ENCODE data around the gene SCFD2. TPM values are rescaled to one million over a fixed set of nuclear protein-coding genes. Genes with fewer than 3 reads are reported as not detected.

The SCFD2 gene
- total RNA-seq, 4 donors from 2014 or later: 24.7 to 49.2 (median 33.9) TPM

GRCh38 chr4:53026233-53026632, 339.6 kb downstream of the SCFD2 start:
- no peak for DNase-seq (ENCODE audit: low spot score in 2 of 2)
- no peaks in the 10 kb centered on the region for H3K27me3 ChIP-seq
- no peak overlapping the region for H3K4me3 ChIP-seq
- no peak for TF ChIP-seq CTCF (IDR thresholded peaks at IDR 0.05)
- no peaks in the 10 kb centered on the region for H3K36me3 ChIP-seq
- peaks cover 0 to 13% (median 0%) of the 10 kb centered on the region in 4 donors for H3K4me1 ChIP-seq
- no peaks in the 10 kb centered on the region for H3K9me3 ChIP-seq
- H3K27ac ChIP-seq: no peak overlapping the region
- 91 to 95% methylated on average over 2 of the region's 2 CpGs for WGBS, 2 donors

- Histone ChIP-seq H3K4me3 (no peak overlapping the region), H3K9me3 (no peaks in the 10 kb centered on the region), H3K27me3 (no peaks in the 10 kb centered on the region), H3K4me1 (peaks cover 0 to 29% (median 3%) of the 10 kb centered on the region in 4 donors), H3K27ac (no peak overlapping the region), H3K36me3 (no peaks in the 10 kb centered on the region)
- DNase-seq (ENCODE audit: low spot score in 2 of 2): no peak
- TF ChIP-seq CTCF (IDR thresholded peaks at IDR 0.05) (no peak), EP300 (IDR thresholded peaks at IDR 0.05) (no peak), POLR2A (IDR thresholded peaks at IDR 0.05) (no peak)
- WGBS, 2 donors: 88 to 98% methylated on average over 3 of the region's 3 CpGs
Measured at GRCh38 chr4:53023677-53024299, 342.1 kb downstream of the SCFD2 start.

GRCh38 chr4:53022513-53023100, 343.3 kb downstream of the SCFD2 start:
- Histone ChIP-seq H3K9me3 (no peaks in the 10 kb centered on the region), H3K4me3 (no peak overlapping the region), H3K27ac (no peak overlapping the region), H3K36me3 (no peaks in the 10 kb centered on the region), H3K4me1 (peaks cover 0 to 32% (median 3%) of the 10 kb centered on the region in 4 donors), H3K27me3 (no peaks in the 10 kb centered on the region)
- TF ChIP-seq POLR2A (IDR thresholded peaks at IDR 0.05): no peak
- TF ChIP-seq EP300 (IDR thresholded peaks at IDR 0.05): no peak
- no peak for TF ChIP-seq CTCF (IDR thresholded peaks at IDR 0.05)
- 82 to 84% methylated on average over 2 of the region's 2 CpGs for WGBS, 2 donors
- DNase-seq (ENCODE audit: low spot score in 2 of 2): no peak

- no peaks in the 10 kb centered on the region for H3K27me3 ChIP-seq
- H3K4me3 ChIP-seq: no peak overlapping the region
- no peak overlapping the region for H3K27ac ChIP-seq
- H3K9me3 ChIP-seq: no peaks in the 10 kb centered on the region
- H3K36me3 ChIP-seq: no peaks in the 10 kb centered on the region
- no peak for DNase-seq (ENCODE audit: low spot score in 2 of 2)
- H3K4me1 ChIP-seq: peaks cover 0 to 32% (median 3%) of the 10 kb centered on the region in 4 donors
- no peak for TF ChIP-seq POLR2A (IDR thresholded peaks at IDR 0.05)
- no peak for TF ChIP-seq EP300 (IDR thresholded peaks at IDR 0.05)
- 64 to 75% methylated on average over 2 of the region's 2 CpGs for WGBS, 2 donors
Measured at GRCh38 chr4:53021754-53022512, 343.9 kb downstream of the SCFD2 start.

GRCh38 chr4:53019485-53020382, 346.1 kb downstream of the SCFD2 start:
- H3K36me3 ChIP-seq: no peaks in the 10 kb centered on the region
- 23 to 24% methylated on average over 6 of the region's 6 CpGs for WGBS, 2 donors
- no peak for DNase-seq (ENCODE audit: low spot score in 2 of 2)
- no peaks in the 10 kb centered on the region for H3K9me3 ChIP-seq
- TF ChIP-seq EP300 (IDR thresholded peaks at IDR 0.05) (no peak), CTCF (IDR thresholded peaks at IDR 0.05) (no peak), POLR2A (IDR thresholded peaks at IDR 0.05) (no peak)
- no peaks in the 10 kb centered on the region for H3K27me3 ChIP-seq
- H3K27ac ChIP-seq: no peak overlapping the region
- H3K4me1 ChIP-seq: peaks cover 0 to 42% (median 3%) of the 10 kb centered on the region in 4 donors
- no peak overlapping the region for H3K4me3 ChIP-seq
